ENCODE results near the gene PRF1. TPM values are rescaled to one million over a fixed set of nuclear protein-coding genes. Genes with fewer than 3 reads are reported as not detected.

The PRF1 gene
- total and polyA plus RNA-seq, 2 of the 13 experiments (the other 11 are each of a cell fraction or from before 2014, with no cell fraction given), result 1.00 to 1.4 TPM

DNA sequence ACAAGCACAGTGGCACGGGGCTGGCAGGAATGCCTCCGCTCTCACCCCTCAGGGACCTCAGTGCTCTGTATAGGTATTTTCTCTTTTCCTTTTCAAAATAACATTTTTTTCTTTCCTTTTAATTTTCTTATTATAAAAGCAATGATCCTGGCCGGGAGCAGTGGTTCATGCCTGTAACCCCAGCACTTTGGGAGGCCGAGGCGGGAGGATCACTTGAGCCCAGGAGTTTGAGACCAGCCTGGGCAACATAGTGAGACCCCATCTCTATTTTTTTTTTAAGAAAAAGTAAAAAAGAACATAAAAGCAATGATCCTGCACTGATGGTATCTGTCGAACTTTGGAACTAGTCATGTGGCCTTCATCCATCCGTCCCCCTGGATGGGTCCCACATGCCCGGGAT is 3.2 kb downstream of the PRF1 start (continued):
- TF ChIP-seq ELF4 (CRISPR knock-in tag; IDR thresholded peaks at IDR 0.05; ENCODE audit: borderline replicate concordance), result no peak
- TF ChIP-seq ZFYVE20 (CRISPR knock-in tag; IDR thresholded peaks at IDR 0.05; ENCODE audit: borderline replicate concordance, low read depth), result no peak
- no peak for TF ChIP-seq AHR (CRISPR knock-in tag; IDR thresholded peaks at IDR 0.05)
- TF ChIP-seq, protein P1, sequence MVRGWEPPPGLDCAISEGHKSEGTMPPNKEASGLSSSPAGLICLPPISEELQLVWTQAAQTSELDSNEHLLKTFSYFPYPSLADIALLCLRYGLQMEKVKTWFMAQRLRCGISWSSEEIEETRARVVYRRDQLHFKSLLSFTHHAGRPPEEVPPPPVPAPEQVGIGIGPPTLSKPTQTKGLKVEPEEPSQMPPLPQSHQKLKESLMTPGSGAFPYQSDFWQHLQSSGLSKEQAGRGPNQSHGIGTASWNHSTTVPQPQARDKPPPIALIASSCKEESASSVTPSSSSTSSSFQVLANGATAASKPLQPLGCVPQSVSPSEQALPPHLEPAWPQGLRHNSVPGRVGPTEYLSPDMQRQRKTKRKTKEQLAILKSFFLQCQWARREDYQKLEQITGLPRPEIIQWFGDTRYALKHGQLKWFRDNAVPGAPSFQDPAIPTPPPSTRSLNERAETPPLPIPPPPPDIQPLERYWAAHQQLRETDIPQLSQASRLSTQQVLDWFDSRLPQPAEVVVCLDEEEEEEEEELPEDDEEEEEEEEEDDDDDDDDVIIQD (CRISPR knock-in tag; IDR thresholded peaks at IDR 0.05; ENCODE audit: low read depth), result no peak

DNA sequence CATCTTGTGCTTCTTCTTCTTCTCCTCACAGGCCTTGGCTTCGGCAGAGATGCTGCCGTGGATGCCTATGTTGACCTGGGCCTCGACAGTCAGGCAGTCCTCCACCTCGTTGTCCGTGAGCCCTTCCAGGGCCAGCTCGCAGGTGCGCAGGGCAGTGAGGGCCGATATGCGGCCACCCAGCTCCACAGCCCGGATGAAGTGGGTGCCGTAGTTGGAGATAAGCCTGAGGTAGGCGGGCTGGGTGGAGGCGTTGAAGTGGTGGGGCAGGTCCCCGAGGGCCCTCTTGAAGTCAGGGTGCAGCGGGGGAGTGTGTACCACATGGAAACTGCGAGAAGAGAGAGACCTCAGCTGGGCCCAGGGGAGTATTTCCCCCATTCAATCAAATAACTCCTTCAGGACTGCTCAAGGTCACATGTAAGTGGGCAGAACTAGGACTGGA is 3.7 kb downstream of the PRF1 start:
- H3K27me3 ChIP-seq (ENCODE audit: control insufficient read depth in 1 of 2, insufficient read depth in 2 of 2, low read length in 2 of 2), result no peaks in the 10 kb centered on the region
- intact Hi-C loops (cut with micrococcal nuclease; ENCODE audit: unreplicated experiment) (no loop called here), in situ Hi-C loops (cut with HindIII; ENCODE audit: extremely low pct_ligation_motif_present, low pct_unique_long_range_greater_than_20kb) (no loop called here)
- no peak for ATAC-seq
- ChIA-PET POLR2A (no interaction called here), CTCF (ENCODE audit: low intra/inter-chr PET ratio, low total read pairs) (no interaction called here)
- H3K4me2 ChIP-seq (ENCODE audit: low read depth, low read length), result no peak overlapping the region
- H3K9ac ChIP-seq (ENCODE audit: insufficient read depth, low read depth, low read length), result no peak overlapping the region
- no peak for FAIRE-seq
- BruUV-seq (replicated peaks), result no TSS peak
- no peaks in the 10 kb centered on the region for H3K79me2 ChIP-seq (ENCODE audit: insufficient read depth, low read length)
- WGBS (ENCODE audit: low lambda C conversion rate), result 94% methylated on average over 16 of the region's 16 CpGs
- H2AFZ ChIP-seq (ENCODE audit: low read length), result no peak overlapping the region
- DNase-seq (ENCODE audit: low spot score), result no peak
- H3K4me1 ChIP-seq (ENCODE audit: insufficient read depth, low read length), result peaks cover 47% of the 10 kb centered on the region
- no peak overlapping the region for H3K27ac ChIP-seq (ENCODE audit: extremely low read length, insufficient read depth, low read length)
- H3K36me3 ChIP-seq (replicated peaks in 1 of 2; ENCODE audit: control insufficient read depth in 1 of 2, insufficient read depth in 2 of 2, low read length in 2 of 2), result no peaks in the 10 kb centered on the region
- H4K20me1 ChIP-seq (ENCODE audit: insufficient read depth, low read length), result no peaks in the 10 kb centered on the region
- no peak overlapping the region for H3K4me3 ChIP-seq (replicated peaks in 1 of 3; ENCODE audit: insufficient read depth in 1 of 3, low read depth in 2 of 3, low read length in 3 of 3)
- TF ChIP-seq REXO4 (CRISPR knock-in tag; IDR thresholded peaks at IDR 0.05; ENCODE audit: borderline replicate concordance) (no peak), NKX3-1 (CRISPR knock-in tag; IDR thresholded peaks at IDR 0.05) (no peak), CC2D1A (CRISPR knock-in tag; IDR thresholded peaks at IDR 0.05) (no peak), PHF20 (CRISPR knock-in tag; IDR thresholded peaks at IDR 0.05) (no peak)
- TF ChIP-seq, protein P2, sequence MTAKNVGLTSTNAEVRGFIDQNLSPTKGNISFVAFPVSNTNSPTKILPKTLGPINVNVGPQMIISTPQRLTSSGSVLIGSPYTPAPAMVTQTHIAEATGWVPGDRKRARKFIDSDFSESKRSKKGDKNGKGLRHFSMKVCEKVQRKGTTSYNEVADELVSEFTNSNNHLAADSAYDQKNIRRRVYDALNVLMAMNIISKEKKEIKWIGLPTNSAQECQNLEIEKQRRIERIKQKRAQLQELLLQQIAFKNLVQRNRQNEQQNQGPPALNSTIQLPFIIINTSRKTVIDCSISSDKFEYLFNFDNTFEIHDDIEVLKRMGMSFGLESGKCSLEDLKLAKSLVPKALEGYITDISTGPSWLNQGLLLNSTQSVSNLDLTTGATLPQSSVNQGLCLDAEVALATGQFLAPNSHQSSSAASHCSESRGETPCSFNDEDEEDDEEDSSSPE (CRISPR knock-in tag; IDR thresholded peaks at IDR 0.05), result no peak
- TF ChIP-seq, protein P3, sequence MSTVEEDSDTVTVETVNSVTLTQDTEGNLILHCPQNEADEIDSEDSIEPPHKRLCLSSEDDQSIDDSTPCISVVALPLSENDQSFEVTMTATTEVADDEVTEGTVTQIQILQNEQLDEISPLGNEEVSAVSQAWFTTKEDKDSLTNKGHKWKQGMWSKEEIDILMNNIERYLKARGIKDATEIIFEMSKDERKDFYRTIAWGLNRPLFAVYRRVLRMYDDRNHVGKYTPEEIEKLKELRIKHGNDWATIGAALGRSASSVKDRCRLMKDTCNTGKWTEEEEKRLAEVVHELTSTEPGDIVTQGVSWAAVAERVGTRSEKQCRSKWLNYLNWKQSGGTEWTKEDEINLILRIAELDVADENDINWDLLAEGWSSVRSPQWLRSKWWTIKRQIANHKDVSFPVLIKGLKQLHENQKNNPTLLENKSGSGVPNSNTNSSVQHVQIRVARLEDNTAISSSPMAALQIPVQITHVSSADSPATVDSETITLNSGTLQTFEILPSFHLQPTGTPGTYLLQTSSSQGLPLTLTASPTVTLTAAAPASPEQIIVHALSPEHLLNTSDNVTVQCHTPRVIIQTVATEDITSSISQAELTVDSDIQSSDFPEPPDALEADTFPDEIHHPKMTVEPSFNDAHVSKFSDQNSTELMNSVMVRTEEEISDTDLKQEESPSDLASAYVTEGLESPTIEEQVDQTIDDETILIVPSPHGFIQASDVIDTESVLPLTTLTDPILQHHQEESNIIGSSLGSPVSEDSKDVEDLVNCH (CRISPR knock-in tag; IDR thresholded peaks at IDR 0.05), result no peak
- no peaks in the 10 kb centered on the region for H3K9me3 ChIP-seq (ENCODE audit: low read length)
